ENCODE measurements around the gene FLG.
"Not testable (repeated sequence)": the region's sequence is repeated elsewhere in the genome, so short reads cannot be mapped to it uniquely, and the experiment has no call there.

The FLG gene

DNA sequence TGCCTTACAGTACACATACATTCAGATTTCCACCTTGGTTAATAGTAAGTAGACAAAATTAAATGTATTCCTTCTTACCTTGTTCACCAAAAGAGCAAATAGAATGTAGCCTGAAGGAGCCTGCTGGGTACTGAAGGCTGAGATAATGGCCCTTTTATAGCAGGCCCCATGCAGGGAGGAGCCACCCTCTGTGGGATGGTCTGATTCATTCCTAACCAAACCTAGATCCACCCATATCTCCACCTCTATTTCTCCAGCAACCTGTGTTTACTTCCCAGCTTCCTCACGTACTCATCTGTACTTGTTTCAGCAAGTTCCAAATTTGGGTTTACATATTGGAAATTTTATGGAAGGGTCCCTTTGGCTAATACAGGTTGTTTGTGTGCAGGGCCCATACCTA lies at the start of gene FLG:
Gene FLG, minus strand, starts transcription at position 129 of the 400 bp plus-strand sequence. CDS start 9,783 bp downstream, outside the sequence.
- DNase-seq, result no peak

DNA sequence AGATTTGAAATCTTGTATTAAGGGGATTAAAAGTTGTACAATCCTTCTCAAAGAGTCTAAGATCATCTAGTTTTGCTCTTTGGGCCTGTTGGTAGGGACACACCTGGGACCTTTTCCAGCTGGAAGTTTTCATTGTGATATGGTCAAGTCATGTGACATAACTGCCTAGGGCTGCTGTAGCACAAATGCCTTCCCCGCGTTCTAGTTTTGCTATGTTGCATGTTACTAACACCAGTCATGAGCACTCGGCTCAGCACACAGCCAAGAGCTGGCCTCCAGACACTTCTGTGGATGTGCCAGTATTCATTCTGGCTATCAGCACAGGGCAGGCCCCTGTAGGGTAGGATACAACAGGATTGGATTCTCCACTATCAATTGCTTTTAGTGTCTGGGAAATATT lies 49.4 kb upstream of the FLG start:
- DNase-seq, result no peak

DNA sequence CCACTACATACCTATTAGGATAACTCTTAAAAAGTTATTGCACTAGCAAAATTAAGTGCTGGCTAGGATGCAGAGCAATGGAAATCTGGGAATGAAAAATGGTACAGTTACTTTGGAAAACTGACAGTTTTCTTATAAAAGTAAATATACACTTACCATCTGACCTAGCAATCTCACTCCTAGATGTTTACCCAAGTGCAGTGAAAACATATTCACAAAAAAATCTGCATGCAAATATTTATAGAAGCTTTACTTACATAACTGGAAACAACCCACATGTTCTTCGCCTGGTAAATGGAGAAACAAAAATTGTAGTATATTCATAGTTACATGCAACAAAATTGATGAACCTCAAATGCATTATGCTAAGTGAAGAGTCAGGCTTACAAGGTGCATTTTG lies 47.6 kb upstream of the FLG start:
- DNase-seq, result no peak

DNA sequence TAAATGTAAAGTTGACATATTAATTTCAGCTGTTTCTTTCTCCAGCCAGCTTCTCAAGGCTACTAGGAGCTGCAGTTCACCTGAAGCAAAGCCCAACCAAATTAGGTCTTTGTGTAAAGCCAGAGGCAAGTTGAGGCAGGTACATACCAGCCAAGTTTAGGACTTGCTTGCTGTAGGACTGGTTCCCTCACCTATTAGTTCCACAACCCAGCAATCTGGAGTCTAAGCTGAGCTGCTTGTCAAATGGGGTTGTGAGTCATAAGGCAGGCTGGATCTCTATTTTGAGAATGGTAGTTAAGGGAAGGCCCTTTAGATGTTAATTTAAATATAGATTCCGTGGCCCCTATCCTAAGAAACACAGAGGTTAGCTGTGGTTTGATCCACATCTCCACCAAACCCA lies 42.4 kb upstream of the FLG start:
- no peak for DNase-seq

DNA sequence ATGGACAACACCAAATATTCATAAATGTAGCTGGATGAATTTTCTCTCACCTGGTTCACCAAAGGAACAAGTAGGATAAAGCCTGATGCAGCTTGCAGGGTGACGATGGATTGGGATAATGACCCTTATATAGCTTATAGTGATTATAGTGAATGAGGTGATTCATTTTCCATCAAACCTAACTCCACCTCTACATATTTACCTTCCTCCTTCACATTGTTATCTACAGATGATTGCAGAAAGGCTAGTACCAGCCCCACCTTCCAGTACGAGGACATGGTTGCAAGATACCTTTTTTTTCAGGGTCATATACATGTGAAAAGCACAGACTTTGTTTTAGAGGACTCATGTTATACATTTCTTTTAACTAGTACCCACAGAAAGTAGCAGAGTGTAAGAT lies 34.9 kb upstream of the FLG start, which contains the start of gene FLG2:
Gene FLG2, minus strand, starts transcription at position 101 of the 400 bp plus-strand sequence. CDS start 1,122 bp downstream, outside the sequence.
- DNase-seq, result no peak

DNA sequence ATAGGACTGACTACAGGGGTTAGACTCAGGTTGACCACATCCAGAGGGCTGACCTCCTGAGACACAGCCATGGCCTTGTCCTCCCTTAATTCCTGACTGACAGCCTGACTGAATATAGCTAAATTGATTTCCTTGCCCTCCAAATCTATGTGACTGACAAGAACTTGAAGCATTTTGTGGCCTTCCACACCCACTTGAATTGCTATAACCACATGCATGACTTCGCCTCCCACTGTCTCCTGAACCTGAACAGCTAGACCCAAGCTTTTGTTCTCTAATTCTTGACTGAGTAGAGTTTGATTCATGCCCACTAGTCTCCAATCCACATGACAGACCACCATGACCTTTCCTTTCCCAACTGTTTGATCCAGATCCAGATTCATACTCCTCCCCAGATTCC lies 31.7 kb upstream of the FLG start:
- no peak for DNase-seq

DNA sequence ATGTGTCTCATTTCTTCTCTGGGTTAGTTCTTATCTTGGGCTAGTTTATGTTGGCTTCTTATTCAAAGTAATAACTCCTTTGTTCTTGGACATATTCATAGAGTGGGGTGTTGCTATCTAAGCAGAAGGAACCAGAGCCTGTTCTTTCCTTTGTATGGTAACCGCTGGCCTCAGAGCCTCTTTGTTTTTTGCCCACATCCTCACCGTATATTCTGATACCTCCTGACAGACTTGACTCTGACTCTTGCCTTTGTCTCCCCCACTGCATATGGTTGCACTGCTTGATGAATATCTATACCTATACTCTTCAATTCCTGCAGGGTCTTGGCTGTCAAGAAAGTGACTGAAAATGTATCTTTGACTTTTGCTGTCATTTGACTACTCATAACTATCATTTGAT lies 24.6 kb upstream of the FLG start:
- no peak for DNase-seq

DNA sequence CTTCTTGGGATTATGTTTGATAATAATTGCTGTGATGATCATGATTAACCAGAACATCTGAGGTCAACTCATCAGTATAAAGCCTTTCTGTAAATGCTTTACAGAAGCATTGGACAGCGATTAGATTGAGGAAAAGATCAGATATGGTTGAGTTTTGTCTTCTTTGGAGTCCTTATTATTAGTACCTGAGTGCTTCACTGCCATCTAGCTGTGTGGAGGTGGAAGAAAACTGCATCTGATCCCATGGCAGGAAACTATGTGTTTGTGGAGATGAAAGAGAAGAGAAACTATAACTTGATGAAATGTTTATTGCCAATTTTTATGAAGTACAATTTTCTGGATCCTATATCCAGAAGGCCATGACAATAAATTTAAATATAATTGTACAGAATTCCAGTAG lies 23.4 kb upstream of the FLG start:
- no peak for DNase-seq

DNA sequence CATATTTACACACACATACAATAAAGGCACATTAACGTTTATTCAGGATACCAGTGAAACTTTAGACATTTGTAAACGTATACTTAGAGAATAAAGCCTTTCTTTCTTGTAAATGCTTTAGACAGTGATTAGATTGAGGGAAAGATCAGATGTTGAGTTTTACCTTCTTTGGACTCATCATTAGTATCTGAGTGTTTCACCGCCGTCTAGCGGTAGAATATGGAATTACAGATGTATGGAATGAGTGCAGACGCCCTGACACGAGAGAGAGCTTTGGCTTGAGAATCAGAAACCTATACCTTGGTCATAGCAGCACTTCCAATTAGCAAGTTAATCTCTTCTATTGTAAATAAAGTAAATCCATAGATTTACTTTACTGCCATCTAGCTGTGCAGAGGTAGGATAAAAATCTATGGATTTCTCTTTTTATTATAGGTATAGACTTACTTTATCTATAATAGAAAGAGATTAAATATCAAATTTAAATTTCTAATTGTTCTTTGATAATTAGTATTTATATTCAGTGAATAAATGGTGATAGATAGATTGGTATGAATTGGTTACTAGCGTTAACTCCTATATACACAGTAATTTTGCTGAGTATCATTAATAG lies 22.2 kb upstream of the FLG start:
- no peak for DNase-seq

DNA sequence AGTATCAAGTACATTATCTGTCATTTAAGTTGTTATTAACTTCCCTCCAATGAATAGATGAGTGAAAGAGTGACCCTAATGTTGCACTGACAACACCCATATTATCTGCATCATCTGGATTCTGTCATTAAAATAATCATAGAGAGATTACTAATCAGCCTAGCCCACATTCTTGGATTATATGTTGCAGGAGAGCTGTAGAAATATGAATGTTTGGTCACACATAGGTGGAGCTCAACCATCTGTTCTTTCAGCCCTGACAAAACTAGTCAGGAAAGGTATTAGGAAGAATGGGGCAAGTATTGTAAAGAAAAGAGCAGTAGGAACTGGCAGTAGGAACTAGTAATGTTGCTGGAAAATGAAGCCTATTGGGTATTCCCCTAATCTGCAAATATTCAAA lies 19.4 kb upstream of the FLG start:
- DNase-seq, result no peak

DNA sequence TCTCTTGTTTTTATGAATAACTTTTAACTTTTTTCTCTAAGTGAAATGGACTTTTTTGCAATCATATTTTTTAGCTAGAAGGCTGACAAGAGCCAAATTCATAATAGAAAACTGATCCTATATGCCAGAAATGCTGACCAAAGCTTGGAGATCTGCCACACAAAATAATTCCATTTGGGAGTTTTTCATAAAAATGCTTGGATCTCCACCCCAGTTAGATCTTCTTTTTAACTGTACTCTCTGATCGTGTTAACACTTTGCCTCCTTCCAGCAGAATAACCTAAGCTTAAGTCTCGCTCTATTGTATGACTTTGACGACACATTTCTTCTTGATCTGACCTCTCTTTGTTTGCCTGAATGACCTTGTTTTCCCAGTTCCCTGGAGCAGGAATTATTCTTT lies 18.0 kb upstream of the FLG start:
- DNase-seq, result no peak

DNA sequence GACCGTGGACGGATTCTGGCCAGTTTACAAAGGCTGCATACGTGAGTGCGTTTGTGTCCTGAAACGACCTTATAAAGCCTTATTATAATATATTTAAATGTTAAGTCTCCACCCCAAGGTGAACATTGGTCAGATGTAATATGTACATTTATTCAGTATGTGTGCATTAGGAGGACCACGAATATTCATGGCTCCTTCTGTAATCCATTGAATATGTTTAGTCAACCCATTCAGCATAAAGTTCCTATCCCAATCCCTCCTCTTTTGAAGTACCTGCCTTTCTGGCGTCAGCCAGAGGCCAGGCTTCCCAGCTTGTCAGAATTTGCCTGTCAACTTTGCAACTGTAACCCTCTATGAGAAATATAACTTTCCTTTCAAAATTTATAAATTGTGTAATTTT lies 10.4 kb upstream of the FLG start:
- DNase-seq, result no peak

DNA sequence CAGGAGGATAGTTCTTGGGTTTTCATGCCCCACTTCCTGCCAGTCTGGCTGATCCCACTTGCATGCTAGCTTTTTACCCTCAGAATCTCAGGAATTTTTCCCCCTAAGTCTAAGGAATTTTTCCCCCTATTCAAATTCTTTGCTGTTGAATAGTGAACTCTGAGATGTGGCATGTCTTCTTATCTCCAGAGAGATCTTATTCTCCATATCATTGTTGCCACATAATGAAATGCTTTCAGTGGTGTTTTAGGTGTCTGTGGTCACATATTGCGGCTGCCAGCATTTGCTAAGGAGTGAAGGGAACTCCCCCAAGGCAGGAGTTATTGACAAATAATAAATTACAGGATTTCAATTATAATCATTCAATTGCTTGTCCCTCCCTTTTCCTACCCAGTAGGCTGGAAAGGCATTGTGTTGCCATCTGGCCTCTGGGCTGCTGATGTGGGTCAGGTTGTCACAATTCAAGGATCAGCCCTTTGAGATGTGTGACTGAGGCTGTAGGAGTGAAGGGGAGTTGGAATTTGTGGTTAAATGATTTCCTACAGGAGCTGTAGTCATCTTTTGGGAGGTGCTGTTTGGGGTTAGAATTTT lies 3.9 kb upstream of the FLG start:
- DNase-seq, result no peak

DNA sequence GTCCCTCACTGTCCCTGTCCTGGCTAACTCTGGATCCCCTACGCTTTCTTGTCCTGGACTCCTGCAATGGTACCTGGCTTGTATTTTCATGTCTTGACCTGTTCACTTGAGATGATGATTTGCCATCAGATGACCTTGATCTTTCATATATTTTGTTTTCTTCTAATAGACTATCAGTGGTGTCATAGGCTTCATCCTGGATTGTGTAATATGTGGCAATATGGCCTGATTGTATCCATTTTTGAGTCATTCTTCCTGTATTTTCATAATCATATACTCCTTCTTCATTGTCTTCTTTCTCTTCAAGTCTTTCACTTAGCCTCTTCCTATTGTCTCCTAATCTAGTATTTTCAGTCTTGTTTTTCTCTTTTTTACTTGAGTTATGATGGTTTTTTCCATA lies 11.1 kb downstream of the FLG start:
- DNase-seq, result no peak

DNA sequence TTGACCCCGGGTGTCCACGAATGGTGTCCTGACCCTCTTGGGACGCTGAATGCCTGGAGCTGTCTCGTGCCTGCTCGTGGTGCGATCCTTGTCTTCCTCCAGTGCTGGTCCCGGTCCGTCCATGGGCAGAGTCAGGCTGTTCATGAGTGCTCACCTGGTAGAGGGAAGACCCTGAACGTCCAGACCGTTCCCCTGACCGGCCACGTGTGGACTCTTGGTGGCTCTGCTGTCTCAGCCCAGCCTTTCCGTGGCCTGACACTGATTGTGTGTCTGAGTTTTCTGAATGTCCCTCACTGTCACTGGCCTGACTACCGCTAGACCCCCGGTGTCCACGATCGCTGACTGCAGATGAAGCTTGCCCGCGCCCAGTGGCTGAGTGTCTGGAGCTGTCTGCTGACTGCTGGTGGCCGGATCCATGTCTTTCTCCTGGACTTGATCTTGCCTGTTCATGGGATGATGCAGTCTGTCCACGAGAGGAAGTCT lies 11.7 kb downstream of the FLG start:
- DNase-seq, result no peak

DNA sequence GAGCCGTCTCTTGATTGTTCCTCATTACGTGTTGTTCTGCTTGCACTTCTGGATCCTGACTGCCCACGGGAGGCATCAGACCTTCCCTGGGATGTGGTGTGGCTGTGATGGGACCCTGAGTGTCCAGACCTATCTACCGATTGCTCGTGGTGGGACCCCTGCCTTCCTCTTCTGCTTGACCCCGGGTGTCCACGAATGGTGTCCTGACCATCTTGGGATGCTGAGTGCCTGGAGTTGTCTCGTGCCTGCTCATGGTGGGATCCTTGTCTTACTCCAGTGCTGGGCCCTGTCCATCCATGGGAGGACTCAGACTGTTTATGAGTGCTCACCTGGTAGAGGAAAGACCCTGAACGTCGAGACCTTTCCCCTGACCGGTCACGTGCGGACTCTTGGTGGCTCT lies 12.9 kb downstream of the FLG start:
- DNase-seq, result not testable (repeated sequence)

DNA sequence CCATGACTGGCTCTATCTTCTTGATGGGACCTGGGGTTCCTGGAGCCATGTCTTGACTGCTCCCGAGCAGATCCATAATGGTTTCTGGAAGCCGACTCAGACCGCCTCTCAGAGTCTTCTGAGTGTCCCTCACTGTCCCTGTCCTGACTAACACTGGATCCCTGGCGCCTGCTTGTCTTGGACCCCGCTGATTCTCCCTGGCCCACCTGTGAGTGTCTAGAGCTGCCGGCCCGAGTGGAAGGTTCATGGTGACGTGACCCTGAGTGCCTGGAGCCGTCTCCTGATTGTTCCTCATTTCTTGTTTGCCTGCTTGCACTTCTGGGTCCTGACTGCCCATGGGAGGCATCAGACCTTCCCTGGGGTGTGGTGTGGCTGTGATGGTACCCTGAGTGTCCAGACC lies 15.1 kb downstream of the FLG start:
- DNase-seq, result no peak

DNA sequence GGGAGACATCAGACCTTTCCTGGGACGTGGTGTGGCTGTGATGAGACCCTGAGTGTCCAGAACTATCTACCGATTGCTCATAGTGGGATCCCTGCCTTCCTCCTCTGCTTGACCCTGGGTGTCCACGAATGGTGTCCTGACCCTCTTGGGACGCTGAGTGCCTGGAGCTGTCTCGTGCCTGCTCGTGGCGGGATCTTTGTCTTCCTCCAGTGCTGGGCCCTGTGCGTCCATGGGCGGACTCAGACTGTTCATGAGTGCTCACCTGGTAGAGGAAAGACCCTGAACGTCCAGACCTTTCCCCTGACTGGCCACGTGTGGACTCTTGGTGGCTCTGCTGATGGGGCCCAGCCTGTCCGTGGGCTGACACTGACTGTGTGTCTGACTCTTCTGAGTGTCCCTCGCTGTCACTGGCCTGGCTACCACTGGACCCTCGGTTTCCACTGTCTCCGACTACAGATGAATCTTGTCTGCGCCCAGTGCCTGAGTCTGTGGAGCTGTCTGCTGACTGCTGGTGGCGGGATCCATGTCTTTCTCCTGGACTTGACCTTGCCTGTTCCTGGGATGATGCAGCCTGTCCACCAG lies 15.6 kb downstream of the FLG start:
- DNase-seq, result not testable (repeated sequence)

DNA sequence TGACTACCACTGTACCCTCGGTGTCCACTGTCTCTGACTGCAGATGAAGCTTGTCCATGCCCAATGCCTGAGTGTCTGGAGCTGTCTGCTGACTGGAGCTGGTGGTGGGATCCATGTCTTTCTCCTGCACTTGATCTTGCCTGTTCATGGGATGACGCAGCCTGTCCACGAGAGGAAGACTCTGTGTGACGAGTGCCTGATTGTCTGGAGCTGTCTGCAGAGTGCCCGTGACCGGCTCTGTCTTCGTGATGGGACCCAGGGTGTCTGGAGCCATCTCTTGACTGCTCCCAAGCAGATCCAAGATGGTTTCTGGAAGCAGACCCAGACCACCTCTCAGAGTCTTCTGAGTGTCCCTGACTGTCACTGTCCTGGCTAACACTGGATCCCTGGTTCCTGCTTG lies 16.3 kb downstream of the FLG start:
- DNase-seq, result not testable (repeated sequence)

DNA sequence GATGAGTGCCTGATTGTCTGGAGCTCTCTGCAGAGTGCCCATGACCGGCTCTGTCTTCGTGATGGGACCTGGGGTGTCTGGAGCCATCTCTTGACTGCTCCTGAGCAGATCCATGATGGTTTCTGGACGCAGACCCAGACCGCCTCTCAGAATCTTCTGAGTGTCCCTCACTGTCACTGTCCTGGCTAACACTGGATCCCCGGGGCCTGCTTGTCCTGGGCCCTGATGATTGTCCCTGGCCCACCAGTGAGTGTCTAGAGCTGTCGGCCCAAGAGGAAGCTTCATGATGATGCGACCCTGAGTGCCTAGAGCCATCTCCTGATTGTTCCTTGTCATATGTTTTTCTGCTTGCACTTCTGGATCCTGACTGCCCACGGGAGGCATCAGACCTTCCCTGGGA lies 17.1 kb downstream of the FLG start:
- not testable (repeated sequence) for DNase-seq

DNA sequence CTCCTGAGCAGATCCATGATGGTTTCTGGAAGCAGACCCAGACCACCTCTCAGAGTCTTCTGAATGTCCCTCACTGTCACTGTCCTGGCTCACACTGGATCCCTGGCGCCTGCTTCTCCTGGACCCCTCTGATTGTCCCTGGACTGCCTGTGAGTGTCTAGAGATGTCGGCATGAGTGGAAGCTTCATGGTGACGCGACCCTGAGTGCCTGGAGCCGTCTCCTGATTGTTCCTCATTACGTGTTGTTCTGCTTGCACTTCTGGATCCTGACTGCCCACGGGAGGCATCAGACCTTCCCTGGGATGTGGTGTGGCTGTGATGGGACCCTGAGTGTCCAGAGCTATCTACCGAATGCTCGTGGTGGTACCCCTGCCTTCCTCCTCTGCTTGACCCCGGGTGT lies 18.9 kb downstream of the FLG start:
- DNase-seq, result not testable (repeated sequence)

DNA sequence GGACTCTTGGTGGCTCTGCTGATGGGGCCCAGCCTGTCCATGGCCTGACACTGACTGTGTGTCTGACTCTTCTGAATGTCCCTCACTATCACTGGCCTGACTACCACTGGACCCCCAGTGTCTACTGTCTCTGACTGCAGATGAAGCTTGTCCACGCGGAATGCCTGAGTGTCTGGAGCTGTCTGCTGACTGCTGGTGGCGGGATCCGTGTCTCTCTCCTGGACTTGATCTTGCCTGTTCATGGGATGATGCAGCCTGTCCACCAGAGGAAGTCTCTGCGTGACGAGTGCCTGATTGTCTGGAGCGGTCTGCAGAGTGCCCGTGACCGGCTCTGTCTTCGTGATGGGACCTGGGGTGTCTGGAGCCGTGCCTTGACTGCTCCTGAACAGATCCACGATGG lies 20.3 kb downstream of the FLG start:
- not testable (repeated sequence) for DNase-seq

DNA sequence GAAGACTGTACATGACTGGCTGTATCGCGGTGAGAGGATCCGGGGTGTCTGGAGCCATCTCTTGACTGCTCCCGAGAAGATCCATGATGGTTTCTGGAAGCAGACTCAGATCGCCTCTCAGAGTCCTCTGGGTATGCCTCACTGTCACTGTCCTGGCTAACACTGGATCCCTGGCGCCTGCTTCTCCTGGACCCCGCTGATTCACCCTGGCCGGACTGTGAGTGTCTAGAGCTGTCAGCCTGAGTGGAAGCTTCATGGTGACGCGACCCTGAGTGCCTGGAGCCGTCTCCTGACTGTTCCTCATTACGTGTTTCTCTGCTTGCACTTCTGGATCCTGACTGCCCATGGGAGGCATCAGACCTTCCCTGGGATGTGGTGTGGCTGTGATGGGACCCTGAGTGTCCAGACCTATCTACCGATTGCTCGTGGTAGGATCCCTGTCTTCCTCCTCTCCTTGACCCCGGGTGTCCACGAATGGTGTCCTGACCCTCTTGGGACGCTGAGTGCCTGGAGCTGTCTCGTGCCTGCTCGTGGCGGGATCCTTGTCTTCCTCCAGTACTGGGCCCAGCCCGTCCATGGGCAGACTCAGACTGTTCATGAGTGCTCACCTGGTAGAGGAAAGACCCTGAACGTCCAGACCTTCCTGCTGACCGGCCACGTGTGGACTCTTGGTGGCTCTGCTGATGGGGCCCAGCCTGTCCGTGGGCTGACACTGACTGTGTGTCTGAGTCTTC lies 21.7 kb downstream of the FLG start:
- not testable (repeated sequence) for DNase-seq

DNA sequence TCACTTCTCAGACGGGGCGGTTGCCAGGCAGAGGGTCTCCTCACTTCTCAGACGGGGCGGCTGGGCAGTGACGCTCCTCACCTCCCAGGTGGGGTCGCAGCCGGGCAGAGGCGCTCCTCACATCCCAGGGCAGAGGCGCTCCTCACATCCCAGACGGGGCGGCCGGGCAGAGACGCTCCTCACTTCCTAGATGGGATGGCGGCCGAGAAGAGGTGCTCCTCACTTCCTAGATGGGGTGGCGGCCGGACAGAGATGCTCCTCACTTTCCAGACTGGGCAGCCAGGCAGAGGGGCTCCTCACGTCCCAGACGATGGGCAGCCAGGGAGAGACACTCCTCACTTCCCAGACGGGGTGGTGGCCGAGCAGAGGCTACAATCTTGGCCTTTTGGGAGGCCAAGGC lies 68.6 kb downstream of the FLG start:
- DNase-seq, result not testable (repeated sequence)

All from right hindlimb (tissue), 1 donor.